NCI-H2107 treated with DMSO at 0.1 percent for 48 hours (cell line): ENCODE results near the gene RIOK2.
"Not testable (repeated sequence)": the region's sequence is repeated elsewhere in the genome, so short reads cannot be mapped to it uniquely, and the experiment has no call there.

Experiments used
- DNase-seq: peaks from one replicate; lab custom pipeline; 2025; ENCODE audit not compliant: unreplicated experiment; lab: John Stamatoyannopoulos, UW

The RIOK2 gene

GRCh38 chr5:97183100-97183929, at the start of gene RIOK2:
TSS of gene RIOK2 (minus strand) at chr5:97183247. CDS start at chr5:97183191, 56 bp downstream.
- peak; percentile 84 for DNase-seq

GRCh38 chr5:97231025-97231636, 48.1 kb upstream of the RIOK2 start:
- DNase-seq, result peak; percentile 44

GRCh38 chr5:97229688-97230285, 46.7 kb upstream of the RIOK2 start:
- no peak for DNase-seq

GRCh38 chr5:97229196-97229595, 46.1 kb upstream of the RIOK2 start:
- no peak for DNase-seq

GRCh38 chr5:97225222-97225621, 42.2 kb upstream of the RIOK2 start:
- DNase-seq, result no peak

GRCh38 chr5:97224112-97224750, 41.2 kb upstream of the RIOK2 start:
- DNase-seq, result no peak

- no peak for DNase-seq
Observed at GRCh38 chr5:97223596-97223995, 40.5 kb upstream of the RIOK2 start.

- DNase-seq, result no peak
Observed at GRCh38 chr5:97209343-97209742, 26.3 kb upstream of the RIOK2 start.

GRCh38 chr5:97208714-97209113, 25.7 kb upstream of the RIOK2 start:
- DNase-seq, result no peak

GRCh38 chr5:97208184-97208713, 25.2 kb upstream of the RIOK2 start:
- no peak for DNase-seq

- DNase-seq, result no peak
Observed at GRCh38 chr5:97194366-97194765, 11.3 kb upstream of the RIOK2 start.

- no peak for DNase-seq
Observed at GRCh38 chr5:97193355-97193688, 10.3 kb upstream of the RIOK2 start.

GRCh38 chr5:97192580-97193354, 9.7 kb upstream of the RIOK2 start:
- peak; percentile 46 for DNase-seq

GRCh38 chr5:97191893-97192292, 8.8 kb upstream of the RIOK2 start:
- no peak for DNase-seq

- DNase-seq, result not testable (repeated sequence)
Observed at GRCh38 chr5:97189523-97189922, 6.5 kb upstream of the RIOK2 start.

- DNase-seq, result no peak
Observed at GRCh38 chr5:97183930-97184213, 825 bp upstream of the RIOK2 start.

- no peak for DNase-seq
Observed at GRCh38 chr5:97182571-97183099, 412 bp downstream of the RIOK2 start.

GRCh38 chr5:97181856-97182545, 1.0 kb downstream of the RIOK2 start:
- DNase-seq, result no peak

GRCh38 chr5:97179457-97179856, 3.6 kb downstream of the RIOK2 start:
- DNase-seq, result not testable (repeated sequence)

- DNase-seq, result no peak
Observed at GRCh38 chr5:97172227-97172626, 10.8 kb downstream of the RIOK2 start.
